ENCODE results near the gene RAP2B.

- TF ChIP-seq CTCF (IDR thresholded peaks at IDR 0.05) (no peak), EZH2 (IDR thresholded peaks at IDR 0.05; ENCODE audit: borderline replicate concordance, insufficient read depth, low read depth, low read length, poor library complexity, severe bottlenecking) (no peak)
Measured at GRCh38 chr3:153163393-153163724, 1.3 kb downstream of the RAP2B start.

Measured in B cell (primary cell).